GM12872 (cell line): ENCODE data around the gene FHL3.

Source experiments
- CTCF ChIP-seq: IDR thresholded peaks from 3 replicates; pipeline ENCODE4 v1.5.1; 2011; ENCODE audit warnings: low read depth, mild to moderate bottlenecking, low read length, moderate library complexity; ENCODE audit not compliant: insufficient read depth

The FHL3 gene

DNA sequence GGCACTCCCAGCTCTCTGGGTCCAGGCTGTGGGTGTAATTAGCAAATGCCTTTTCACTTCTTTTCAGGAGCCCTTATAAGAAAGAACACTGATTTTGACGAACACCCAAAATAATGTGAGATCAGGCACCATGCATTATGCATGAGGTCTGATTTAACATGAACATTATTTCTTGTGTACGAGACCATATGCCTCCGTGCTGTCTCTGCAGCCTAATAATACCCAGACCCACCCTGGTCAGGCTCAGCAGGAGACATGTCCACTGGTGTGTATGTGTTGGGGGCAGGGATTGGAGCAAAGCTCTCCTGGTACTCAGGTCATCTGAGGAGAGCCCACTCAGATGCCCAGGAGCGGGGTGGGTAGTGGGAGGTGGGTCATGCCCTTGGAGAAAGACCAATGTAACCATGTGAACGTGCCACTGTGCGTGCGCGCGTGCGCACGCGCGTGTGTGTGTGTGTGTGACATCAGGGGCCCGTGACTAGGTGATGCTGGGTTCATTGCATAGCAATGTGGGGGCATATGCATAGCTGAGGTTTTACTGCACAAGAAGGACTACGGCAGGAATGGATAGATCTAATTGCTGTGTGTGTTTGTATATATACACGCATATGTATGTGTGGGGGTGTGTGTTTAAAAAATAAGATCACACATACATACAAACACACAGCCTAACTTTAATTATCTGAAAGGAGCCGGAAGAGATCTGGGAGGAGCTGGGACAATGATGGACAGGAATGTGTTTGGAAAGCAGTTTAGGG lies 34.2 kb upstream of the FHL3 start:
- TF ChIP-seq CTCF, result no peak

DNA sequence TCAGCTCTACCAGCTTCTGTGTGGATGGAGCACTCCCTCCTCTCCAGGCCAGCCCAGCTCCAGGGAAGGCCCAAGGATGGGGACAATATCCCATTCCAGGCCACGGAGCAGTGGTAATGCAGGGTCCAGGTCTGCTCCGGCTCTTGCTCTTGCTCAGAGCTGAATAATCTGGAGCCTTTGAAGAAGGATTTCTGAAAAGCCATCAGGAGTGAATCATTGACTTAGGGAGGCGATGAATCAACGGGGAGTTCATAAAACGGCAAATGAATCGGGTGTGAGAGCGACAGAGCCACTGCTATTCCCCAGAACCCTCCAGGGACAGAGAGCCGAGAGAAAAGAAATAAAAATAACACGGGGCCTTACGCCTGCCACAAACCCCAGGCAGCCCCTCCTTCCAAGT lies 33.5 kb upstream of the FHL3 start:
- TF ChIP-seq CTCF, result no peak

DNA sequence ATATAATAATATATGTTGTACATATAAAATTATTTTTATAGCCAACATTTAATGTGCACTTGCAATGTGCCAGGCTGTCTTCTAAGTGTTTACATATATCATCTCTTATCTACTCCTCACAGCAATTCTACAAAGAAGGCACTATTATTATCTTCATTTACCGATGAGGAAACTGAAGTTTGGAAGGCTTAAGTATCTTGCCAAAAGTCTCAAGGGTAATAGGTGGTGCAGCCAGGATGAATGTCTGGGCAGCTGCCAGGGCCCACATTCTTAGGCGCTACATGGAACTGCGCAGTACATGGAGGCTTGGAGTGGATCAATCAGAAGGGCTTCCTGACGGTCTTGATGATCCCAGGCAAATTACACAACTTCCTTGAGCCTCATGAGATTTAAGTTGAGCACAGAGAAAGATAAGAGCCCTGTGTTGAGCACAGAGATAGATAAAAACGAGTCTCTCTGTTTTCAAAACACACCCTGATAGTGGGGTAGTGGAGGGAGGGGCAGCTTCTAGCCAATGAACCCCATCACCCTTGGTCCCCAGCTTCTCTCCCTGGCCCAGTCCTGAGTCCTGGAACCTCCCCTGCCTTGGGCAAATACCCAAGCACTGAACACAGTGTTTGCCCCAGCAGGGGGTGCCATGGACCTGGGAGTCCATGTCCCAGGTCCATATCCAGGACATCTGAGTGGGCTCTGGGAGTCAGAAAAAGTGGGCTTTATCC lies 32.1 kb upstream of the FHL3 start:
- TF ChIP-seq CTCF, result peak; percentile 34

GRCh38 chr1:38034871-38035270 lies 29.6 kb upstream of the FHL3 start:
- TF ChIP-seq CTCF, result no peak

GRCh38 chr1:38031513-38031866 lies 26.2 kb upstream of the FHL3 start:
- TF ChIP-seq CTCF, result no peak

GRCh38 chr1:38030596-38031512 lies 25.5 kb upstream of the FHL3 start:
- TF ChIP-seq CTCF, result no peak
